Esophagus muscularis mucosa (tissue), 4 donors: ENCODE measurements around the gene AATK. TPM values are rescaled to one million over a fixed set of nuclear protein-coding genes. Genes with fewer than 3 reads are reported as not detected.

Source experiments
- DNase-seq: peaks from one replicate; pipeline ENCODE4 v3.0.0-alpha.2; 2017; ENCODE audit errors: extremely low spot score
- H3K27ac ChIP-seq, 4 donors: fragments of 200-600 bp; sonication (generic); replicated peaks in 1 of 4; 1 replicate in 3 of 4; 2 replicates in 1 of 4; pipeline ENCODE4 v1.5.1; 2016 to 2019; ENCODE audit warnings: mild to moderate bottlenecking in 1 of 4
- H3K27me3 ChIP-seq, 4 donors: fragments of 200-600 bp; sonication (generic); one replicate each; pipeline versions ENCODE4 v1.5.1 to v1.6.0; 2016 to 2019
- H3K36me3 ChIP-seq, 4 donors: fragments of 200-600 bp; sonication (generic); one replicate each; pipeline ENCODE4 v1.5.1; 2016 to 2019
- H3K4me1 ChIP-seq, 4 donors: fragments of 200-600 bp; sonication (generic); one replicate each; pipeline ENCODE4 v1.5.1; 2016 to 2019
- H3K4me3 ChIP-seq, 4 donors: fragments of 200-600 bp; sonication (generic); 1 replicate in 2 of 4; 2 replicates in 2 of 4; pipeline ENCODE4 v1.5.1; 2016 to 2019; ENCODE audit warnings: mild to moderate bottlenecking in 4 of 4, moderate library complexity in 1 of 4
- H3K9me3 ChIP-seq, 4 donors: fragments of 200-600 bp; sonication (generic); 1 replicate in 3 of 4; 2 replicates in 1 of 4; pipeline ENCODE4 v1.5.1; 2016 to 2019
- EP300 ChIP-seq: sonication (generic); formaldehyde crosslinking; IDR thresholded peaks from one replicate; pipeline ENCODE4 v1.6.1; 2017; ENCODE audit warnings: antibody characterized with exemption
- POLR2A ChIP-seq: fragments of 450-650 bp; IDR thresholded peaks from one replicate; pipeline ENCODE4 v1.6.1; 2017; ENCODE audit warnings: antibody characterized with exemption, moderate library complexity, mild to moderate bottlenecking, low read depth
- POLR2AphosphoS5 ChIP-seq, 2 donors: sonication (generic); formaldehyde crosslinking; IDR thresholded peaks; one replicate each; pipeline ENCODE4 v1.6.1; 2017; ENCODE audit warnings: antibody characterized with exemption in 2 of 2
- WGBS: methylation state at CpG from one replicate; pipeline ENCODE4 v1.1.5; 2018; 5-methylcytosine and 5-hydroxymethylcytosine counted together
- intact Hi-C: fragments of 100-400 bp; cut with DNase I; formaldehyde crosslinking; loops from one replicate; pipeline ENCODE4 v1.15.1; 2023
- total RNA-seq, 4 donors: library from RNA; depleted of rRNA; stranded (reverse); fragments of >200 nt; gene quantifications; one replicate each; pipeline versions ENCODE4 v1.1.0 to v1.2.1, GENCODE V29; 2016
- TF ChIP-seq, protein P1 (sequence below), 3 experiments: fragments of 200-600 bp in 2 of 3; fragments of 450-650 bp in 1 of 3; sonication (generic) in 2 of 3; IDR thresholded peaks; one replicate each; pipeline ENCODE4 v1.5.1; 2017 to 2019; ENCODE audit warnings: antibody characterized with exemption in 3 of 3, mild to moderate bottlenecking in 2 of 3, moderate library complexity in 1 of 3

Gene AATK
- total RNA-seq, 4 donors from 2014 or later, result 13.7 to 24.6 (median 16.0) TPM

DNA sequence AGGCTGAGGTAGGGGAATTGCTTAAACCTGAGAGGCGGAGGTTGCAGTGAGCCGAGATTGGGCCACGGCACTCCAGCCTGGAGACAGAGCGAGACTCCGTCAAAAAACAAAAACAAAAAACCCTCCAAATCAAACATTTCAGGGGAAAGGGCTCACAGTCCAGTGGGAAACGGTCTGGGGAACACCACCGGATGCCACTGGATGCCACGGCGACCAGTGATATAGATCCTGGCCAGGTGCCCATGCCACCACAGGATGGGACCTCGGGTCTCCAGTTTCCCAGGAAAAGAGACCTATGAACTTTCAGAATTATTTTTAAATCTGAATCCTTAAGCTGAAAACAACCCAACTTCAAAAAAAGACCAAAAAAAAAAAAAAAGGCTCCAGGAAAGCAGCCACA, 44.4 kb upstream of the AATK start:
- 86% methylated on average over 10 of the region's 10 CpGs for WGBS
- Histone ChIP-seq H3K27ac (no peak overlapping the region), H3K4me1 (peaks cover 0 to 5% (median 0%) of the 10 kb centered on the region in 4 donors)

DNA sequence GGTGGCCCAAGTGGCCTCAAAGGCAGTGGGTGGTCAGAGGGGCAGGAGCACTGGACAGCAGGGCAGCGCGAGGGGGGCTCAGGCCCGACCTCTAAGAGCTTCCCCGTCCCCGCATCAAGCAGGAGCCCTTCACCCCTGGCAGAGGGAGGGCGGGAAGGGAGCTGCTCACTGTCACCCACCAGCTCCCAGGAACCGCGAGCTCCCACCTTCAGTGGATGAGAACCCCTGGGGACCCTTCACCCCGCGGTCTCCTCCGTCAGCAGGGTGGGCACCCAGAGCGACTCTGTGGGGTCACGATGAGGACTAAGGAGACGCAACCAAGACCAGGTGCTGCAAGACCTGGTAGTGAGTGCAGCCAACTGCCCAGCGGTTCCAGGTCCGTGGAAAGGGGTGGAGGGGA, 43.1 kb upstream of the AATK start:
- no peaks in the 10 kb centered on the region for H3K27me3 ChIP-seq
- H3K36me3 ChIP-seq, result peaks cover 0 to 31% (median 20%) of the 10 kb centered on the region in 4 donors
- peaks cover 0 to 5% (median 0%) of the 10 kb centered on the region in 4 donors for H3K4me1 ChIP-seq
- DNase-seq, result no peak
- no peak overlapping the region for H3K27ac ChIP-seq
- 95% methylated on average over 16 of the region's 16 CpGs for WGBS
- TF ChIP-seq POLR2AphosphoS5 (IDR thresholded peaks at IDR 0.05) (no peak), EP300 (no peak), POLR2A (no peak)
- TF ChIP-seq, protein P1, sequence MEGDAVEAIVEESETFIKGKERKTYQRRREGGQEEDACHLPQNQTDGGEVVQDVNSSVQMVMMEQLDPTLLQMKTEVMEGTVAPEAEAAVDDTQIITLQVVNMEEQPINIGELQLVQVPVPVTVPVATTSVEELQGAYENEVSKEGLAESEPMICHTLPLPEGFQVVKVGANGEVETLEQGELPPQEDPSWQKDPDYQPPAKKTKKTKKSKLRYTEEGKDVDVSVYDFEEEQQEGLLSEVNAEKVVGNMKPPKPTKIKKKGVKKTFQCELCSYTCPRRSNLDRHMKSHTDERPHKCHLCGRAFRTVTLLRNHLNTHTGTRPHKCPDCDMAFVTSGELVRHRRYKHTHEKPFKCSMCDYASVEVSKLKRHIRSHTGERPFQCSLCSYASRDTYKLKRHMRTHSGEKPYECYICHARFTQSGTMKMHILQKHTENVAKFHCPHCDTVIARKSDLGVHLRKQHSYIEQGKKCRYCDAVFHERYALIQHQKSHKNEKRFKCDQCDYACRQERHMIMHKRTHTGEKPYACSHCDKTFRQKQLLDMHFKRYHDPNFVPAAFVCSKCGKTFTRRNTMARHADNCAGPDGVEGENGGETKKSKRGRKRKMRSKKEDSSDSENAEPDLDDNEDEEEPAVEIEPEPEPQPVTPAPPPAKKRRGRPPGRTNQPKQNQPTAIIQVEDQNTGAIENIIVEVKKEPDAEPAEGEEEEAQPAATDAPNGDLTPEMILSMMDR (IDR thresholded peaks at IDR 0.05), result no peak
- intact Hi-C loops, result no loop called here
- no peak overlapping the region for H3K4me3 ChIP-seq
- H3K9me3 ChIP-seq, result no peaks in the 10 kb centered on the region

More for the DNA sequence above, 44.4 kb upstream of the AATK start:
- DNase-seq, result no peak
- Histone ChIP-seq H3K9me3 (no peaks in the 10 kb centered on the region), H3K27me3 (no peaks in the 10 kb centered on the region), H3K4me3 (no peak overlapping the region), H3K36me3 (peaks cover 0 to 26% (median 17%) of the 10 kb centered on the region in 4 donors)
- intact Hi-C loops, result no loop called here
- no peak for TF ChIP-seq POLR2A
- TF ChIP-seq POLR2AphosphoS5 (IDR thresholded peaks at IDR 0.05), result no peak
- TF ChIP-seq, protein P1 (IDR thresholded peaks at IDR 0.05), result no peak
- TF ChIP-seq EP300, result no peak

DNA sequence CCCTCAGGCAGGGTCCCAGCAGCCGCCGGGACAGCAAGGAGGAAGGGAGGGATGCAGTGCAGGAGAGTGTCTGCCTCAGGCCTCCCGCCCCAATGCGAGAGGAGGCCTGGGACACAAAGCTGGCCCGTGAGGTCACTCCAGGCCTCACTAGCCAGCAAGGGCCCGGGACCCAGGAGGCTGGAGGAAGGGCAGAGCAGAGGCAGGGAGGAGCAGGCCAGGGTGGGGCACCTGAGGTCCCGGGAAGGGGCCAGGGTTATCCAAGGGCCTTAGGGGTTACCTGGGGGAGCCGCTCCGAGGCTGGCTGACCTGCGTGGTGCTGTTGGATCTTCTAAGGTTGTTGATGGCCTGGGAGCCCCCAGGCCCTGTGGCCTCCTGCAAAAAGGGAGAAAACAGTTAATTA, 42.6 kb upstream of the AATK start:
- peaks cover 0 to 36% (median 22%) of the 10 kb centered on the region in 4 donors for H3K36me3 ChIP-seq
- H3K27ac ChIP-seq, result no peak overlapping the region
- 96% methylated on average over 7 of the region's 10 CpGs for WGBS
- H3K4me1 ChIP-seq, result peaks cover 0 to 5% (median 0%) of the 10 kb centered on the region in 4 donors
- H3K27me3 ChIP-seq, result no peaks in the 10 kb centered on the region
- no peak overlapping the region for H3K4me3 ChIP-seq
- H3K9me3 ChIP-seq, result no peaks in the 10 kb centered on the region
- intact Hi-C loops, result no loop called here
- TF ChIP-seq, protein P1 (IDR thresholded peaks at IDR 0.05), result no peak
- TF ChIP-seq POLR2A (no peak), POLR2AphosphoS5 (IDR thresholded peaks at IDR 0.05) (no peak), EP300 (no peak)
- no peak for DNase-seq

DNA sequence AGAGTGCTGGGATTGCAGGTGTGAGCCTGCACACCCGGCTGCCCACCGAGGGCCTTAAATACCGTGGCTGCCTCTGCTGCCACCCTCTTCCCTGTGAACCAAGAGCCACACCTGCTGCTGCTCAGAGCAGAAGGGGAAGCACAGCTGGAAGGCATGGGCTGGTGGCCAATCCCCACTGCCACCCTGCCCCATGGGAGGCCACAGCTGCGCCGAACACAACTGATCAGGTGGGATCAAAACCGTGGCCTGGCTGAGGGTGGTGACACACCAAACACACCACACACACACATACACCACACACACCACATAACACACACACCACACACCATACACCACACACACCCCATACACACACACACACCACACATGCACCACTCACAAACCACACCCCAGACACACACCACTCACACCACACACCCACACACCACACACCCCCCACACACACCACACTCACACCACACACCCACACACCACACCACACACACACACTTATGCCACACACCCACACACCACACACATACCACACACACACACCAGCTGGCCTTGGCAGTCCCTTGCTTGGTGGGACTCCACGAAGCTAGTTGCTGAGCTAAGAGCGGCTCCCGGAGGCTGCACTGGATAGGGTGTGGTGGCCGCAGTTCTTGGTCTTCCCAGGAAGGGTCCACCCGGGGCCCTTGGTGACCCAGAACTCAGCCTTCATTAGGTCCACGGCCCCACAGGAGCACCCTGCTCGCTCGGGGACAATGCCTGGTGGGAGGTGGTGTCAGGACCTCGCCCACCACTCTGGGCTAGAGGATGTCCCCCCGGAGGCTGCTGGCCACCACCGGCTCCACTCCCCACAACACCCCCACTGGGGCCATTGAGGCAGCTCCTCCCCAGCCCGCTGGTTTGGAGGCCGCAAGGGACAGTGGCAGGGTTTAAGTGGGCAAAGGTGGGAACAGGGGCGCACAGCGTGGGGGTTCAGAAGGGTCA, 41.9 kb upstream of the AATK start:
- no peak for TF ChIP-seq EP300
- TF ChIP-seq POLR2A, result no peak
- TF ChIP-seq, protein P1 (IDR thresholded peaks at IDR 0.05), result no peak
- TF ChIP-seq POLR2AphosphoS5 (IDR thresholded peaks at IDR 0.05), result no peak
- no peak for DNase-seq
- peaks cover 0 to 5% (median 0%) of the 10 kb centered on the region in 4 donors for H3K4me1 ChIP-seq

More for the DNA sequence above, 41.9 kb upstream of the AATK start:
- H3K27ac ChIP-seq, result no peak overlapping the region
- peaks cover 0 to 44% (median 29%) of the 10 kb centered on the region in 4 donors for H3K36me3 ChIP-seq
- no peak overlapping the region for H3K4me3 ChIP-seq
- H3K27me3 ChIP-seq, result no peaks in the 10 kb centered on the region
- 84% methylated on average over 16 of the region's 21 CpGs for WGBS
- no peaks in the 10 kb centered on the region for H3K9me3 ChIP-seq
- intact Hi-C loops, result no loop called here
